HG03469 (cell line): ENCODE measurements around the gene SCO2.

Source experiments
- ATAC-seq: cut with Tn5 transposase; IDR thresholded peaks from one replicate; pipeline ENCODE4 v1.9.1; 2021; ENCODE audit warnings: mild to moderate bottlenecking, moderate library complexity, moderate number of reproducible peaks; ENCODE audit not compliant: unreplicated experiment

SCO2 gene

DNA sequence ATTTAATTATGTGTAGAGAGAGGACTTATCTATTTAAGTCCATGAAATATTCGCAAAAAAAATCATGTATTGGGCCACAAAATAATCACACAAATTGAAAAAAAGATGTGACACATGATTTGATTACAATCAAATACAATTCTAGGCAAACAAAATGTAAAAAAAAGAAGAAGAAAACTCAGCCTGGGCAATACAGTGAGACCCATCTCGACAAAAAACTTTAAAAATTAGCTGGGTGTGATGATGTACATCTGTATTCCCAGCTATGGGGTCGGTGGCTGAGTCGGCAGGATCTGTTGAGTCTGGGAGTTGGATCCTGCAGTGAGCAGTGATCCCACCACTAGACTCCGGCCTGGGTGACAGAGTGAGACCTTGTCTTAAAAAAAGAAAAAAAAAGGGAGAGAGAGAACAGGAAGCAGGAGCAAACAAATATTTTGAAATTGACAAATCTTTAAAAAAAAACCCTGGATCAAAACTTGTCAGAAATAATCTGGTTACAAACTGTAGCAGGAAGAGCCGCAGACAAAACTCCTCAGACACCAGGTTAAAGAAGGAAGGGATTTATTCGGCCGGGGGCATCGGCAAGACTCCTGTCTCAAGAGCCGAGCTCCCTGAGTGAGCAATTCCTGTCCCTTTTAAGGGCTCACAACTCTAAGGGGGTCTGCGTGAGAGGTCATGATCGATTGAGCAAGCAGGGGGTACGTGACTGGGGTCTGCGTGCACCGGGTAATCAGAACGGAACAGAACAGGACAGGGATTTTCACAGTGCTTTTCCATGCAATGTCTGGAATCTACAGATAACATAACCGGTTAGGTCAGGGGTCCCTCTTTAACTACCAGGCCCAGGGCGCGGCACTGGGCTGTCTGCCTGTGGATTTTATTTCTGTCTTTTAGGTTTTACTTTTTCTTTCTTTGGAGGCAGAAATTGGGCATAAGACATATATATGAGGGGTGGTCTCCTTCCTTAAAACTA is 7.7 kb upstream of the SCO2 start:
- no peak for ATAC-seq

DNA sequence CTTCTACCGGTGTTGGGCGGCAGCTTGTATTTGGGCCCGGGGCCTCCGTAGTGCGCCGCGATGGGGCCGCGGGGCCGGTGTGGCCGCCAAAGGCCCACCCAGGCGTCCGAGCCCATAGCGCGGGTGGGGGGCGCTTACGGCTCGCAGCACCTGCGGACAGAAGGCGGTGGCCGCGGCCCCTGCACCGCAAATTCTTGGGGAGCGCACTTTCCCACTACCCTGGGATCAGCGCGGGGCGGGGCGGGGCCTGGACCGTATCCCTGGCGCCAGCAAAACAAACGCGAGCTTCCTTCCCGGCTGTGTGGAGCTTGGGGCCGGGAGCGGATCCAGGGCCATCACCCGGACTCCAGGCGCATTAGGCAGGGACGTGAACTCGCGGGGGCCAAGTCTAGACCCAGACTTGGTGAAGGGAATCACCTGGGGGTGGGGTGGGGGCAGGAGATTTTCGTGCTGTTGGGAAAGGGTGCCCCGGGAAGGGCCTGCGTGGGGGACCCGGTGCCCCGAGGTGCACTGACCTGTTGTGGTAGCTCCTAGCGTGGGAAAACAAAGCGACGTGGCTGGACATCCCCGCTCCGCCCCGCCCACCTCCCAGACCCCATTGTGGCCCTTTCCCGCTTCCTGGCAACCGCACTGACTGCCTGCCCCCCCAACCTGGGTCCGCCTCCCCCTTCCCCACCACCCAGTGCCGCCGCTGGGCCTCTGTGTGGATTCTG is 6.7 kb upstream of the SCO2 start:
- no peak for ATAC-seq

DNA sequence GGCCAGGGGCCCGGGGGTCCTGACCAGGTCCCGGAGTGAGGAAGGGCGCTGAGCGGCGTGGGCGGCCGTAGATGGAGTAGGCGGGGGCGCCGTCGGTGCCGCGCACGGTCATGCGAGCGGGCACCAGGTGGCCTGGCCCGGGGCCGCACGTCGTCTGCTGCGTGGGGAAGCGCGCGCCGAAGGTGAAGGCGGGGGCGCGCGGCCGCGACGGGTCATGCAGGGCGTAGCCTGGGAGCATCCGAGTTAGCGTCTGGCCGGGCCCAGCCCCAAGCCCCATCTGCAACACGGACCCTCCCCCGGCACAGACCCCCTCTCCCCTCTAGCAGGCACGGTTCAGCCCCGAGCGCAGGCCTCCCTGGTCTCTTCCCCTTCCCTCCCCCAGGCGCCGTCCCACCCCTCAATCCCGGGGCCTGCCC is 6.2 kb upstream of the SCO2 start:
- ATAC-seq = no peak

DNA sequence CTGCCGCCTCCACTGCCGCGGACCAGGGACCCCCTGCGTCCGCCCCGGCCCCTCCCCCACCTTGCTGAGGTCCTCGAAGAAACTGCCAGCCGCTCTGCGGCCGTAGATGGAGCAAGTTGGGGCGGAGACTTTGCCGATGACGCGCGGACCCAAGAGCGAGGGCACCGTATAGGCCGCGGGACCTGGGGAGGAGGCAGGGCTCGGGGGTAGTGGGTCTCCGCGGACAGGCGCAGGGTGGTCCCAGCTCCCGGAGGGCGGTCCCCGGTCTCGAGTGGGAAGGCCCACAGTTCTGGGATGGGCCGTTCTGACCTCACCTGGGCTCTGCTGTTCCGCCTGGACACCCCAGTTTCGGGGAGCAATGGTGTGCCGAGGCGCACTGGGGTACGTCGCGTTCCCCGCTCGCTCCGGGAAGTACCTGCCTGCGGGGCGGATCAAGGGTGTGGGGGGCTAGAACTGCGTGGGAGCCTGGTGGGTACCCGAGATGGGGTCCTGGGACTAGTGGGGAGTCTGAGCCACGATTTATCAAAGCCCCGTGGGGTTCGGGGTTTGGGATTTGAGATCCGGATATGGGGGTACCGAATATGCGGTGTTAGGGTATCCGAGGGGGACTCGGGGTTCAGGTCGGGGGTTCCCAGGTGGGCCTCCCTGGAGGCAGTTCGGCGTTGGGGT is 5.6 kb upstream of the SCO2 start:
- no peak for ATAC-seq

- no peak for ATAC-seq
Measured at GRCh38 chr22:50530580-50530876, 5.1 kb upstream of the SCO2 start.

- no peak for ATAC-seq
Measured at GRCh38 chr22:50529897-50530579, 4.6 kb upstream of the SCO2 start, which contains the start of gene TYMP. Gene TYMP (minus strand): TSS chr22:50530012. CDS start chr22:50529709, 303 bp downstream.

DNA sequence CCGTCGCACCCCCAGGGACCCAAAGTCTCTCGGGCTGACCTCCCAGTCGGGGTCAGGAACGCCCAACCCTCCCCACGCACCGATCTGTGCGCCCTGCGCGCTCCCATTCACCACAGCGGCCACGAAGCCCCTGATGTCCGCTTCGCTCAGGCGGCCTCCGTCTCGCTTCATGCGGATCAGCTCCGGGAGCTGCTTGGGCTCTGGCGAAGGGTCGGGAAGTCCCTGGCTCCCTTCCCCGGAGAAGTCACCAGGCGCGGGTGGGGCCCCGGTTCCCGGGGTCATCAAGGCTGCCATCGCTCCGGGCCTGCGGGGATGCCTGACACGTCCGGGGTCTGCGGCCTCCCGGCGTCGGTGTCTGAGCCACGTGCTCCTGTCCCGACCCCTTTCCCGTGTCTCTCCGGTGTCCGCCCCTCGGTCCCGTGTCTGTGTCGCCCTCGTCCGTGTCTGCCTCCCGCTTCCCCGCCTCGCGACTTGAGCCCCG is 4.1 kb upstream of the SCO2 start:
- ATAC-seq = no peak

GRCh38 chr22:50528682-50529415 is 3.5 kb upstream of the SCO2 start:
- ATAC-seq = no peak

DNA sequence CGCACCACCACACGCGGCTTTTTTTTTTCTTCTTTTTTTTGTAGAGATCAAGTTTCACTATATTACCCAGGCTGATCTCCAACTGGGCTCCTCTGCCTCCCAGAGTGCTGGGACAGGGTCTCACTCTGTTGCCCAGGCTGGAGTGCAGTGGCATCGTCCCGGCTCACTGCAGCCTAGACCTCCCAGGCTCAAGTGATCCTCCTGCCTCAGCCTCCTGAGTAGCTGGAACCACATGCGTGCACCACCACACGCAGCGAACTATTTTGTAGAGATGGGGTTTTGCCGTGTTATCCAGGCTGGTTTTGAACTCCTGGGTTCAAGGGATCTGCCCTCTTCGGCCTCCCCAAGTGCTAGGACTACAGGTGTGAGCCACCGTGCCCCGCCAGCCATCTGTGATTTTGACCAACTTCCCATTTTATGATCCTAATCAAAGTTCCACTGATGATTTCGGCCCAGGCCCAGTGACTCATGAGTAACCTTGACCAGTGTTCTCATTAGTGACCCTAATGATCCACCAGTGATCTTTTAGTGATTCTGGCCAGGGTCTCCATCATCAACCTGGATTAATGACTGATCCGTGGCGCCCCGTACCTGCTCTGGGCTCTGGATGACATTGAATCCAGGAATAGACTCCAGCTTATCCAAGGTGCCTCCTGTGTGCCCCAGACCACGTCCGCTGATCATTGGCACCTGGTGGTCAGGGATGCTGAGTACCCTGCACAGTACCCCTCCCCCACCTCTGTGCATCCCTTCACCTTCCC is 2.7 kb upstream of the SCO2 start:
- no peak for ATAC-seq

DNA sequence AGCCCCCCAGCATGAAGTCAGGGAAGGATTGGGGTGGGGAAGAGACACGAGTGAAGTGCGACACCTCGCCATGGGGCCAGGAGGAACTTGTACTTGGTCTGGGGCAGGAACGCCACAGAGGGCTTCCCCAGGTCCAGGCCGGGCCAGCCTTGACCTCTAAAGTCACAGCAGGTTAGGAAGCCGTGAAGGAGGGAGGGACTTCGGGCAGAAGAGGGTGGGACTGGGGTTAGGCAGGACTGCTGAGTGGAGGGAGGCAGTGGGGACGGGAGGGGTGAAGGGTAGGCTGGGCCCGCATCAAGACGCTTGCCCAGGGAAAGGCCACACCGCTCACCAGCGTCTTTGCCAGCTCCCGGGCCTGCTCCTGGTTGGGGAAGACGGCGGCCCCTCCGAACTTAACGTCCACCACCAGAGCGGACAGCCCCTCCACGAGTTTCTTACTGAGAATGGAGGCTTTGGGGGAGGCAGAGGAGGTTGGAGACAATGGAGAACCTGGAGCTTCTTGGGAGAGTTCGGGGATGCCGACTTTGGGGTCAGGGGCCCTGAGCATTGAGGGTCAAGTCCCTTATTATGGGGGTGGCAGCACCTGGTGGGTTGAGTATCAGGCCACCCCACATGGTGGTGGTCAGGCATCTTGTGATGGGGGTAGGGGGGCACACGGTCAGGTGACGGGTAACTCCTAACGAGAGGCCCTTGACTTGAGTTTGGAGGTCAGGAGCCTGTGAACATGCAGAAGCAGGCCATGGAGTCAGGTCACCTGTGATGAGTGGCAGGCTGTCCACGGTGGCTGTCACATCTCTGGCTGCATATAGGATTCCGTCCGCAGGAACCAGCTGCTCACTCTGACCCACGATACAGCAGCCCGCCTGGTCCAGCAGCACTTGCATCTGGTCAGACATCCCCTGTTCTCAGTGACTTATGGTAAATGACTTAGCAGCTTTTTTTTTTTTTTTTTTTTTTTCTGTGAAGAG is 1.7 kb upstream of the SCO2 start:
- ATAC-seq = no peak

GRCh38 chr22:50526108-50526833 is 873 bp upstream of the SCO2 start:
- ATAC-seq = no peak

- ATAC-seq = no peak
Measured at GRCh38 chr22:50525858-50526107, 385 bp upstream of the SCO2 start.

DNA sequence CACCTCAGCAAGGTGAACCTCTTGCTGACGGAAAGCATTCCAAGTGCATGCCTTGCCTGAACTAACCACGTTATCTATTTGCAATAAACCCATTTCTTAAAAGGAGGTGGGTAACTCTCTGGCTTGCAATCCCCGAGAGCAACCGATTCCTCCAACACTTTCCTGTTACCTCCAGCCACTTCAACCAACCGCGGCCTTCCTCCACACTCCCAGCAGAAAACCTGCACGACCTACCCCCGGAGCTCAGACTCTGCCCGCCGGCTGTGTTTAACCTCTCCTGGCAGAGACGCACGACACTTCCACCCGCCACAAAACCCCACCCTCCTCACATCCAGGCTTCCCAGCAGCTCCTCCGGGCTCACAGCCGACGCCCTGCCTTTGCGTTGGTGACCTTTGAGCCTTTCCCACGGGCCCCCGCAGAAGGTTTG is 708 bp downstream of the SCO2 start:
- ATAC-seq = no peak

GRCh38 chr22:50523806-50524675 is 1.4 kb downstream of the SCO2 start:
- ATAC-seq = no peak

- ATAC-seq = no peak
Measured at GRCh38 chr22:50523458-50523805, 2.0 kb downstream of the SCO2 start.

DNA sequence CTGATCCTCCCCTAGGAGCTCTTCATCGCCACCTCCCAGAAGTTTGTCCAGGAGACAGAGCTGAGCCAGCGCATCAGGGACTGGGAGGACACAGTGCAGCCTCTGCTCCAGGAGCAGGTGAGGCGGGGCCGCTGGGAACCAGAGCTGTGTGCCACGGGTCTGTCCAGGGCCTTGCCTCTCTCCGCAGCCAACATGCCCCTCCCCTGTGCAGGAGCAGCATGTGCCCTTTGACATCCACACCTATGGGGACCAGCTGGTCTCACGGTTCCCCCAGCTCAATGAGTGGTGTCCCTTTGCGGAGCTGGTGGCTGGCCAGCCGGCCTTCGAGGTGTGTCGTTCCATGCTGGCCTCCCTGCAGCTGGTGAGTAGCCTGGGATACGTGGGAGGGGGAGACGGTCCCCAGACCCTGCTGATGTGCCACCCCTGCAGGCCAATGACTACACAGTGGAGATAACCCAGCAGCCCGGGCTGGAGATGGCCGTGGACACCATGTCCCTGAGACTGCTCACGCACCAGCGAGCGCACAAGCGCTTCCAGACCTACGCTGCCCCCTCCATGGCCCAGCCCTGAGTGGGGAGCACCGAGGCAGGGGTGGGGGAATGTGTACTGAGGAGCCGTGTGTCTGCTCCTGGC is 2.5 kb downstream of the SCO2 start:
- no peak for ATAC-seq
